GM18909 (cell line): ENCODE results near the gene NKIRAS1.
A peak's percentile ranks its signal among the peaks of the same experiment; 100 is the strongest.

ENCODE experiments used
- ATAC-seq: cut with Tn5 transposase; IDR thresholded peaks from one replicate; pipeline ENCODE4 v1.9.1; 2021; ENCODE audit warnings: mild to moderate bottlenecking; ENCODE audit not compliant: unreplicated experiment, poor library complexity

The NKIRAS1 gene

GRCh38 chr3:23916886-23917678, at the start of gene NKIRAS1, which contains the start of gene RPL15:
NKIRAS1 (minus strand) TSS chr3:23916990; CDS start chr3:23910904, 6,086 bp downstream.
RPL15 (plus strand) TSS chr3:23917132; CDS start chr3:23917860, 728 bp downstream.
- peak; percentile 93 for ATAC-seq

GRCh38 chr3:23966328-23966727, 49.5 kb upstream of the NKIRAS1 start:
- no peak for ATAC-seq

DNA sequence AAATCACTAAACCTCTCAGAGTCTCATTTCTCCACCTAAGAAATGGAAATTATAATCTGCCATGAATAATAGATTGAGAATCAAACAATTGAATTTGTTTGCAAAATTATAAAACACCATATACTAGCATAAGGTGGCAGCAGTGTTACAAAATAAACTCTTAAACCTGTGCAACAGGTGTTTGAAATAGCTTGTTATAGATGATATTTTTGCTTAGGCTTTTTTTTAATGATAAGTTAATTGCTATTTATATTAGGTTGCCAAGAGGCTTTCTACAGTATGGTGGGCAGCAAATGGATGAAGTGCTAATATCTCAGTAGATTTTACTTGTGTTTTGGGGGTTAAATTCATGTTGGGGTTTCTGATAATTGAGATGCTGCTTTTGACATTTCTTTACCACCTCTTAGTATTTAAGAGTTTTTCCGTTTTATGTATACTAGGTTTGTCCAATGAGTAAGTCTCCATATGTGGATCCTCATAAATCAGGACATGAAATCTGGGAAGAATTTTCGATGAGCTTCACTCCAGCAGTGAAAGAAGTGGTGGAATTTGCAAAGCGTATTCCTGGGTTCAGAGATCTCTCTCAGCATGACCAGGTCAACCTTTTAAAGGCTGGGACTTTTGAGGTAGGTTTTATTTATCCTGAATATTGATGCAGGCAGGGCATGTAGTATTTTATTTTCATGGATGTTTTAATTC, 47.9 kb upstream of the NKIRAS1 start:
- no peak for ATAC-seq

DNA sequence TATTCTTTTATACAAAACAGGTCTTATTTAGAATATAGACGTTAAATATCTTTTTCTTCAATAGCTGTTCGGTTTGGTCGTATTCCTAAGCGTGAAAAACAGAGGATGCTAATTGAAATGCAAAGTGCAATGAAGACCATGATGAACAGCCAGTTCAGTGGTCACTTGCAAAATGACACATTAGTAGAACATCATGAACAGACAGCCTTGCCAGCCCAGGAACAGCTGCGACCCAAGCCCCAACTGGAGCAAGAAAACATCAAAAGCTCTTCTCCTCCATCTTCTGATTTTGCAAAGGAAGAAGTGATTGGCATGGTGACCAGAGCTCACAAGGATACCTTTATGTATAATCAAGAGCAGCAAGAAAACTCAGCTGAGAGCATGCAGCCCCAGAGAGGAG, 45.1 kb upstream of the NKIRAS1 start:
- no peak for ATAC-seq

DNA sequence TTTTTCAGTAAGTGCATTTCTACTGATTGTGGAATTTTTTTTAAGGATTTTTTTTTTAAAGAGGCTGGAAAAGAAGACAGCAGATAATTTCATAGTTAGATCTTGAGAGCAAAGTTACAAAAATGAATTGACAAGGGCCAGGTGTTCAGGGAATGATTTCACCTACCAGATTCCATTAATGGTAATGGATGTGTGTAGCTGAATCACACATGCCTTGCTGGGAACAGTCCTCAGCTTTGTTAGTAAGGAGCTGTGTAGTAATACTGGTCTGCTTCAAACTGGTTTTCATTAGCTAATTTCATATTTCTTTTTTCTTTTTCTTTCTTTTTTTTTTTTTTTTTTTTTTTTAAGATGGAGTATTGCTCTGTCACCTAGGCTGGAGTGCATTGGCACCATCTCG, 44.3 kb upstream of the NKIRAS1 start:
- ATAC-seq = no peak

DNA sequence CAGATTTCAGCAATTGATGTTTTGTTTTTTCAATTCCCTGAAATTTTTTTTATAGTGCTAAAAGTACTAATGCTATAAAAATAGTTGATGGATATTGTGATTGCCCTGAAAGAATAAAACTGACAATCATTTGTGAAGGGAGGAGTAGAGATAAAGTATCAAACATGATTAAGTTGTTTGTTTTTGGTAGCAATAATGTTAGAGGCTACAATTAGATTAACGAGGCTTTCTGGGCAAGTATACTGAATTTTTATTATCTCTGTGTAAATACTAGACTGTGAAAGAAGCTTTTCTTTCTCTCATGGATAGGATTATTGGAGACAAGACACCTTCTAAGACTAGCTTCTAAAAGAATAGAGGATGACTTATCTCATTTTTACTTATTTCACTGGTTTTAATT, 43.9 kb upstream of the NKIRAS1 start:
- ATAC-seq = no peak

GRCh38 chr3:23959135-23959900, 42.5 kb upstream of the NKIRAS1 start:
- ATAC-seq = no peak

GRCh38 chr3:23956701-23957100, 39.9 kb upstream of the NKIRAS1 start:
- no peak for ATAC-seq

- ATAC-seq = no peak
Measured at GRCh38 chr3:23954144-23954543, 37.4 kb upstream of the NKIRAS1 start.

DNA sequence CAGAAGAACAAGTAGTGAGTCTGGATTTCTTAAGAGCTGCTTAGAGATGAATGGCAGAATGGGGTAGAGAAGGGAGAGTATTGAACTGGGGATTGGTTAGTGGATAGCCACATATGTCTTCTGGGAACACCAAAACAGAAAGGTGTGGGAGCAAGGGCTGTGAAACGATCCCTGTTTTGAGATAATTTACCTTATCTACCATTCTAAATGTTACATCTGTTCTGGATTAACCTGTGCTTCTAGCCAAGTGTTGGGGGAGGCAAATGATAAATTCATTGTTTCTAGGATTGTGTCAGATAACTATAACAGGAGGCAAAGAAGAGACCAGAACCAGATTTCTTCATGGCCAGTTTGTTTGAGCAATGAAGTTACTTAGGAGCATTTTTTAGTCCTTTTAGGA, 36.7 kb upstream of the NKIRAS1 start:
- no peak for ATAC-seq

DNA sequence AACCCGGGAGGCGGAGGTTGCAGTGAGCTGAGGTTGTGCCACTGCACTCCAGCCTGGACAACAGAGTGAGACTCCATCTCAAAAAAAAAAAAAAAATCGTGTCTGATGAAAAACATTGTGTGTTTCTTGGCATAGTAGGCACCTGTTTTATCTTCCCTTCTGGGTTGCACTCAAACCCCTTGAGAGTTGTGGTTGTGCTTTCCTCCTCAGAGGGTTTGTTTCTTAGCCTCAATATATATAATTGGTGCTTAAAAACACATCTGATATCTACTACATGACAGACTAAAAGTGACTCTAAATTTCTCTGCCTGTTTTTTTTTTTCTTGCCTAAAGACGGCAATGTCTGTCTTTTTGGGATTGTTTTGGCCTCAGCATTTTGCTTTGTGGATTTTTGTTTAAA, 35.9 kb upstream of the NKIRAS1 start:
- peak; percentile 60 for ATAC-seq

DNA sequence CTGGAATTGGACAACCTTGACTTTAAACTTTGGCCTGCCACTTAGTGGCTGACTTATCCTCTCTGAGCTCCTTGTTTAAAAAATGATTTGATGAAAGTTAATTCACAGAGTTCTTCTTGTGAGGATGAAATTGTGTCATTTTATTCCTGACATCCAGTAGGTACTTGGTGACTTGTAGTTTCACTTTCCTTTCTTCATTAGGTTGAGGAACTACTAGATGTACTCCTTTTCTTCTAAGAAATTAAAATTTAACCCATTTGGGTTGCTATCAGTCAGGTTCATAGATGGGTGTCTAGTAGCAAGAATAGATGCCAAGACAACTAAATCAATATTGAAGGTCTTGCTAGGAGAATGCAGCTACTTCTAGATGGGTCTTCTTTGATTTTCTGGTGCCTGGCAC, 33.5 kb upstream of the NKIRAS1 start:
- ATAC-seq = peak; percentile 40

DNA sequence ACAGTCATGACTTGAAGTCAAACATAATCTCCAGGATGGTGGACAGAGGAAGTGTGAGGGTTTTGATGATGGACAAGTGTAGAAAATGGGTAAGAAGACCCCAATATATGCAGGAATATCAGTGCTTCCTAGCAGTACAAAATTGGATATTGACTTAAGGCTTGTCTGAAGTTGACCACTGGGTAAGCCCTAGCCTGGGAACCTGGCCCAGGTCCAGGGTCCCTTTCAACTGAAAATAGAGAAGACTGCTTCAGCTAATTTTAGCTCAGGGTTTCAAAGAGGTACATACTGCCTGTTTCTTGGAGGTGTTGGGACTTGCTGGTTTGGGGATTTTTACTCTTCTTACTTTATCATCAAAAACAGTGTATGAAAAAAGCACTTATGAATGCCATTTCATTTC, 33.0 kb upstream of the NKIRAS1 start:
- peak; percentile 18 for ATAC-seq

DNA sequence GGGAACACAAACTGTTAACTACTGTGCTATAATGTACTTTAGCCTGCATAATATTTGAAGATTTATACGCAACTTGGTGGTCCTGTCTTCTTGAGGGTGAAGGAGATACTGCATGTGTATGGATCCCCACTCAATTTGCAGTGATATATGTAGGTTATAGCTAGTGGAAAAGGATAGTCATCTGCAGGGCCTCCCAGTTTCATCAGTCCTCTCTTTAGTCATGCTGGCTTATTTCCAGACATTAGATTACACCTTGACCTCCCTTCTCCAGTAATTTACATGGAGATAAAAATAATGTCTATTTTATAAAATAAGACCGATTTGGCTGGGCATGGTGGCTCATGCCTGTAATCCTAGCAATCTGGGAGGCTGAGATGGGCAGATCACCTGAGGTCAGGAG, 32.0 kb upstream of the NKIRAS1 start:
- ATAC-seq = no peak

DNA sequence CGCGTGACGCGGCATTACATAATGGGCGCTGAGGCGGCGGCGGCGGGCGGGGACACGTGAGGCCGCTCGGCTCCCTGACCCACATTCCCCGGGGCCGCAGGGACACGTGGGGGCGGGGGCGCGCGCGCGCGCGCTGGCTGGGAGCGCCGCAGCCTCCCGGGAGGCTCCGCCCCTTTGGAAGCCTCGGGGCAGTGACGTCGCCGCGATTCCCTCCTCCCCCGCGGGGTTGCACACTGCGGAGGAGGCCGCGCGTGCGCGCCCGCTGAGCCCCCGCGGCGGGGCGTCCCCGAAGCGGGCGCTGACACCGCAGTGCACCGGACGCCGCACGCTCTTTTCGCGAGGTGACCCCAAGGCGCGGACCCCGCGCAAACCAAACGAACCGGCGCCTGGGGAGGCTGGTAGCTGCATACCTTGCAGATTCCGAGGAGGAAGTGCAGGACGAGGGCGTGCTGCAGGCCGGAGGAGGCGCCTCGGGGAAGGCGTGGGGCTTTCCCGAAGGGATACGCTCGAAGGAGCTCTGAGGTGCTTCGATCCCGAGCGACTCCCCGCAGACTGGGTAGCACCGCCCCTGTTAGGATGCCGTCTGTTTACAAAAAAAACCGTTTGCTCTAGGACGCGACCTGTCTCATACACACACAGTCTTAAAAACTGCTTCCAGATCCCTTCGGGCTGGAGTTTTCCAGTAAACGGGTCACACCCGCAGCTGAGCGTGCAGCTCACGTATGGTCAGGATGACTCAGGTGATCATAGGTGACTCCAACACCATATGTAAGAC, 29.3 kb upstream of the NKIRAS1 start:
- peak; percentile 84 for ATAC-seq

DNA sequence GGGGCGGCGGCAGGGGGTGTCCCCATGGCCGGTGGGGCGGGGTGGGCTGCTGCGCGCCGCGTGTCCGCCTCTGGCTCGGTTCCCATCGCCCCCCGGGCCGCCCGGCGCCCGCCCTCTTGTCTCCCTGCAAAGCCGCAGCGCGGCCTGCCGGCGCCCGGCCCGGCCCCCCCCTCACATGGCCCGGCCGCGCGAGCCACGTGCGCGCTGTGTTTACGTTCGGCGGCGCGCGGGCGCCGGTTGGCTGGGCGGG, 28.8 kb upstream of the NKIRAS1 start:
- ATAC-seq = no peak

DNA sequence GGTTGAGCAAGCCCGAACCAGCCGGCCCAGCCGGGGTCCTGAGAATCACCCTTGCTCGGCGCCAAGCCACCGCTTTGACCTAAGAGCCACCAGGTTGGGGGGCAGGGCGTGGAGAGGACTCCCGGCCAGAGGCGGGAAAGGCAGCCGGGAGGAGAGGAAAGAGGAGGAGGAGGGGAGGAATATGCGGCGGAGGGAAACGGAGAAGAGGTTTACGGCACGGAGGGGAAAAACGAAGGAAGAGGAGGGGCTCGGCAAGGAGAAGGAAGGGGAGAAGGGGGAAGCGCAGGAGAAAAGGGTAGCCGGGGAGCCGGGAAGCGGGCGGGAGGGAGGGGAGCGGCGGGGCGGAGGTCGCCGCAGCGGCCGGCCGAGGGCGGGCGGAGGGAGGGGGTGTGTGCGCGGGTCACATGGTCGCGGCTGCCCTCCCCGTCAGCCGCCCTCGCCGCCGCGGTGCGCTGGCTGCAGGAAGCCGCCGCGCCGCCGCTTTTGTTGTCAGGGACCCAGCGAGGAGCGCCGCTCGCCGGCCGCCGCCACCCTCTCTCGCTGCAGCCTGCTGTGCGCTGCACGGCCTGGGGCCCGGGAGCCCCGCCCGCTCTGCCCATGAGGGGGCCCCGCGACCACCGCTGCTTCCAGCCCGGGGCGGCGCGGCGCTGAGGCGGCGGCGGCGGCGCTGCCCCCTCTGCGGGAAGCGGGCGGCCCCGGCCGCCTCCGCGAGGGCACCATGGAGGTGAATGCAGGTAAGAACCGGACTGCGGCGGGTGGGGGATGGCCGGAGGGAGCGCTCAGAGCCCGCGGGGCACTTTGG, 28.3 kb upstream of the NKIRAS1 start, which contains the start of gene NR1D2:
Gene NR1D2, plus strand, starts transcription at position 426 of the 802 bp plus-strand sequence. Its CDS starts 293 bp downstream, at position 719.
- ATAC-seq = peak; percentile 63

DNA sequence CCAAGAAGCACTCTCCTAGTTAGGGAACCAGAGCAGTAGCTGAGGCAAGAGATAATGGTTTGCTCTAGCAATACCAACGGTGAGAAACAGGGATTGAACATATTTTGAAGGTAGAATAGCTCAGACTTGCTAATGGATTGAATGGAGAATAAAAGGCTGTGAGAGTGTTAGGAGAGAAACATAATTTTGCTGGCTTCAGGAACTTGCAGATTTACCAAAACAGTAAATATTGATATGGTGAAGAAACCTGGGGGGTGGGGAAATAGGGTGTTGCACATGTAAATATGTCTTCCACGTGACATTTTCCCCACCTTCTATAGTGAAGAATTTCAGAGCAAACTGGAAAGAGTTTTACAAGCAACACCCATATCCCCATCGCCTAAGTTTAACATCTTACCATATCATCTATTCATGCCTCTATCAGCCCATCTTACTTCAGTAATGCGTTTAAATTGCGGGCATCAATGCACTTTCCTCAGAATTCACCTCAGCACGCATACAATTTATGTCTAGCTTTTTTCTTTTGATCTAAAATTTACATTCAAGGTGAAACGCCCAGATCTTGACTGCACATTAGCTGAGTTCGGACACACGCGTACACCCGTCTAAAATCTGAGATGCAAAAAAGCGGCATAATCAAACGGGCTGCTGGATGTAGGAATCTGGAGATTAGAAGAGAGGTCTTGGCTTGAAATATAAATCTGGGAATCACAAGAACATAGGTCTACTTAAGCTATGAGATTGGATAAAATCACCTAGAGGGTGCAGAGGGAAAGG, 27.4 kb upstream of the NKIRAS1 start:
- ATAC-seq = no peak

GRCh38 chr3:23942546-23942945, 25.8 kb upstream of the NKIRAS1 start:
- ATAC-seq = no peak
